ENCODE measurements around the gene RAC3.

DNA sequence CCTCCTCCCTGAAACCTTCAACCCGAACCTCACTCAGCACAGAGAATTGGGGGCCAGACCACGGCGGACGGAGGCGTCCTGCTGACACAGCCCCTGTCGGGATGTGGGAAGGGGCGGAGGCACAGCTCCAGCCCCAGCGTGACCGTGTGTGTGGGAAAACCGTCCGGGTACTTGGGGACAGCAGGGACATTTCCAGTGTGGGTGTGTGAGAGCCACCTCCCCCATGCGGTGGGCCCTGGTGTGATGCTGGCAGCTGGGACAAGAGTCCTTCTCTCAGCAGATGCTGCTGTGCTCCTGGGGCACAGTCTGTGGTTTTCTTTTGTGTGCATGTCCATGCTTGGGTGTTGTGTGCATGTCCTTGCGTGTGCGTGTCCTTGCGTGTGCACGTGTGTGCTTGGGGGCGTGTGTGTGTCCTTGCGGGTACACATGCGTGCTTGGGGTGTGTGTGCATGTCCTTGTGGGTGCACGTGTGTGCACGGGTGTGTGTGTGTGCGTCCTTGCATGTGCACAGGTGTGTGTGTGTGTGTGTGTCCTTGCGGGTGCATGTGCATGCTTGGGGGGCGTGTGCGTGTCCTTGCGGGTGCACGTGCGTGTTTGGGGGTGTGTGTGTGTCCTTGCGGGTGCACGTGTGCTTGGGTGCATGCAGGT lies 25.7 kb upstream of the RAC3 start:
- TF ChIP-seq, protein P1, sequence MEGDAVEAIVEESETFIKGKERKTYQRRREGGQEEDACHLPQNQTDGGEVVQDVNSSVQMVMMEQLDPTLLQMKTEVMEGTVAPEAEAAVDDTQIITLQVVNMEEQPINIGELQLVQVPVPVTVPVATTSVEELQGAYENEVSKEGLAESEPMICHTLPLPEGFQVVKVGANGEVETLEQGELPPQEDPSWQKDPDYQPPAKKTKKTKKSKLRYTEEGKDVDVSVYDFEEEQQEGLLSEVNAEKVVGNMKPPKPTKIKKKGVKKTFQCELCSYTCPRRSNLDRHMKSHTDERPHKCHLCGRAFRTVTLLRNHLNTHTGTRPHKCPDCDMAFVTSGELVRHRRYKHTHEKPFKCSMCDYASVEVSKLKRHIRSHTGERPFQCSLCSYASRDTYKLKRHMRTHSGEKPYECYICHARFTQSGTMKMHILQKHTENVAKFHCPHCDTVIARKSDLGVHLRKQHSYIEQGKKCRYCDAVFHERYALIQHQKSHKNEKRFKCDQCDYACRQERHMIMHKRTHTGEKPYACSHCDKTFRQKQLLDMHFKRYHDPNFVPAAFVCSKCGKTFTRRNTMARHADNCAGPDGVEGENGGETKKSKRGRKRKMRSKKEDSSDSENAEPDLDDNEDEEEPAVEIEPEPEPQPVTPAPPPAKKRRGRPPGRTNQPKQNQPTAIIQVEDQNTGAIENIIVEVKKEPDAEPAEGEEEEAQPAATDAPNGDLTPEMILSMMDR (conservative IDR thresholded peaks at IDR 0.05; ENCODE audit: low read length) = no peak
- no peak for TF ChIP-seq EZH2phosphoT487 (IDR thresholded peaks at IDR 0.05; ENCODE audit: borderline replicate concordance, low read depth, low read length)

Measured in OCI-LY7 (cell line).